PFSK-1 (cell line): Measurements from ENCODE around the gene GGNBP2.

Source experiments
- FOXP2 ChIP-seq: optimal IDR thresholded peaks from 2 replicates; pipeline ENCODE3; 2011; ENCODE audit warnings: borderline replicate concordance, control low read depth, inconsistent platforms; ENCODE audit not compliant: insufficient read depth; ENCODE audit errors: extremely low read length, extremely low read depth
- POLR2AphosphoS5 ChIP-seq: IDR thresholded peaks from 2 replicates; pipeline ENCODE4 v1.6.1; 2012; ENCODE audit warnings: low read depth, mild to moderate bottlenecking, control low read depth, low read length, moderate library complexity
- SIN3A ChIP-seq: IDR thresholded peaks from 2 replicates; pipeline ENCODE4 v1.6.1; 2012; ENCODE audit warnings: mild to moderate bottlenecking, low read length, moderate library complexity, borderline replicate concordance; ENCODE audit not compliant: insufficient read depth
- TAF1 ChIP-seq: IDR thresholded peaks from 2 replicates; pipeline ENCODE4 v1.6.1; 2012; ENCODE audit warnings: low read length, control low read depth, borderline replicate concordance; ENCODE audit not compliant: insufficient read depth
- TF ChIP-seq, protein P1 (sequence below), 2 experiments: IDR thresholded peaks; 2 replicates each; pipeline versions ENCODE4 v1.6.1 to v1.8.0; 2011 to 2012; ENCODE audit warnings: low read depth in 2 of 2, low read length in 2 of 2, control low read depth in 1 of 2, inconsistent platforms in 1 of 2, mild to moderate bottlenecking in 1 of 2, moderate library complexity in 1 of 2; ENCODE audit not compliant: insufficient read depth in 1 of 2

Gene GGNBP2

DNA sequence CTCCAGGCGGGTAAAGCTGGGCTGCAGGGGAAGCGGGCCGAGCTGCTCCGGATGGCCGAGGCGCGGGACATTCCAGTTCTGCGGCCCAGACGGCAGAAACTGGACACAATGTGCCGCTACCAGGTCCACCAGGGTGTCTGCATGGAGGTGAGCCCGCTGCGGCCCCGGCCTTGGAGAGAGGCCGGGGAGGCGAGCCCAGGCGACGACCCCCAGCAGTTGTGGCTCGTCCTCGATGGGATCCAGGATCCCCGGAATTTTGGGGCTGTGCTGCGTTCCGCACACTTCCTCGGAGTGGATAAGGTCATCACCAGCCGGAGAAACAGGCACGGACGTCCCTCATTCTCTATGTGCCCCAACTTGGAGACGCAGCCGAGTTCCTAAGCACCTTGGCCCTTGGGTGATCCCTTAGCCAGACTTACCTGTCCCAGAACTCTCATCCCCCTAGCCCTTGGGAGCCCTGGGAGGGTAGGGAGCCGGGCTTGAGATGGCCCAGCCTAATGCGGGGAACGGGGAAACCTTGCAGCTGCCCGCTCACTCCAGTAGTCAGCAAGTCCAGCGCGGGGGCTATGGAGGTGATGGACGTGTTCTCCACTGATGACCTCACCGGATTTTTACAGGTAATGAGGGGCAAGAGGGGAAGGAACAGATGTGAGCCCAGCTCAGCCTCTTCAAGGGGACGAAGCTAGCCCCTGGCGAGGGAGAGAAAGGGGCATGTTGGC lies 57.5 kb downstream of the GGNBP2 start:
- no peak for TF ChIP-seq SIN3A
- TF ChIP-seq, protein P1, sequence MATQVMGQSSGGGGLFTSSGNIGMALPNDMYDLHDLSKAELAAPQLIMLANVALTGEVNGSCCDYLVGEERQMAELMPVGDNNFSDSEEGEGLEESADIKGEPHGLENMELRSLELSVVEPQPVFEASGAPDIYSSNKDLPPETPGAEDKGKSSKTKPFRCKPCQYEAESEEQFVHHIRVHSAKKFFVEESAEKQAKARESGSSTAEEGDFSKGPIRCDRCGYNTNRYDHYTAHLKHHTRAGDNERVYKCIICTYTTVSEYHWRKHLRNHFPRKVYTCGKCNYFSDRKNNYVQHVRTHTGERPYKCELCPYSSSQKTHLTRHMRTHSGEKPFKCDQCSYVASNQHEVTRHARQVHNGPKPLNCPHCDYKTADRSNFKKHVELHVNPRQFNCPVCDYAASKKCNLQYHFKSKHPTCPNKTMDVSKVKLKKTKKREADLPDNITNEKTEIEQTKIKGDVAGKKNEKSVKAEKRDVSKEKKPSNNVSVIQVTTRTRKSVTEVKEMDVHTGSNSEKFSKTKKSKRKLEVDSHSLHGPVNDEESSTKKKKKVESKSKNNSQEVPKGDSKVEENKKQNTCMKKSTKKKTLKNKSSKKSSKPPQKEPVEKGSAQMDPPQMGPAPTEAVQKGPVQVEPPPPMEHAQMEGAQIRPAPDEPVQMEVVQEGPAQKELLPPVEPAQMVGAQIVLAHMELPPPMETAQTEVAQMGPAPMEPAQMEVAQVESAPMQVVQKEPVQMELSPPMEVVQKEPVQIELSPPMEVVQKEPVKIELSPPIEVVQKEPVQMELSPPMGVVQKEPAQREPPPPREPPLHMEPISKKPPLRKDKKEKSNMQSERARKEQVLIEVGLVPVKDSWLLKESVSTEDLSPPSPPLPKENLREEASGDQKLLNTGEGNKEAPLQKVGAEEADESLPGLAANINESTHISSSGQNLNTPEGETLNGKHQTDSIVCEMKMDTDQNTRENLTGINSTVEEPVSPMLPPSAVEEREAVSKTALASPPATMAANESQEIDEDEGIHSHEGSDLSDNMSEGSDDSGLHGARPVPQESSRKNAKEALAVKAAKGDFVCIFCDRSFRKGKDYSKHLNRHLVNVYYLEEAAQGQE (IDR thresholded peaks at IDR 0.05; ENCODE audit: insufficient read depth in 1 of 2, low read depth in 2 of 2, low read length in 2 of 2): no peak

DNA sequence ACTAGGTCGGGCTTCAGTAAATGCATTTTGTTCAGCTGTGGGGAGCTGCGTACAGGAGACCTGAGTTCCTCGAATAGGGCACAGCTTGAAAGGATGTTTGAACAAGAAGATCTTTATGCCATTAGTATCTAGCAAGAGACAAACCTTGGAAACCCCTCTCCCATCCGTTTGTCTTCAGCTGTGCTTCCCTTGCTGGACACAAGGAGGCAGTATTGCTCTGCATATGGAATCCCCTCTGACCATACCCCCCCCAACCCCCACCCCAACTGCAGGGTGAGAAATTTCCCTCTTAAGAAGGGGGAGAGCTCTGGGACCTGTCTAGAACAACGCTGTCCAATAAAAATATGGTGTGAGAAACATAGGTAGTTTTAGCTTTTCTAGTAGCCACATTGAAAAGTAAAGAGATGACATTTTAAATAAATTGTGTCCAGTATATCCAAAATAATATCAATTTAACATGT lies 58.2 kb downstream of the GGNBP2 start:
- TF ChIP-seq POLR2AphosphoS5: no peak; the same call in 1 of the 2 replicates
- TF ChIP-seq, protein P1 (IDR thresholded peaks at IDR 0.05; ENCODE audit: insufficient read depth in 1 of 2, low read depth in 2 of 2, low read length in 2 of 2): no peak
- no peak for TF ChIP-seq FOXP2
- TF ChIP-seq TAF1: no peak
- no peak for TF ChIP-seq SIN3A

DNA sequence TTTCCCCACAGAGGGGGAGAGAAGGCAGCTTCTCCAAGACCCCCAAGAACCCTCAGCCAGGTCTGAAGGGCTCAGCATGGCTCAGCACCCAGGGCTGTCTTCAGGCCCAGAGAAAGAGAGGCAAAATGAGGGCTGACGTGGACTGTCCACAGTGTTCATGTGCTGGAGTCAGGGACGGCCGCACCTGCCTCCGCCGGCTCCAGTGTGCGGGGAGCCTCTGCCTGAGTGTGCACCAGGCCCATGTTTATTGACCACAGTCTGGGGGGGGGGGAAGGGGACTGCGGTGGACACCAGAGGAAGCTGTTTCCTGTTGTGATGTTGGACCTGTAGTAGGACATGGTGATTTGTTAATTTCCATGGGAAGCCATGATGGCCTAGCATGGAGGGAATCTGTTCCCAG lies 63.6 kb downstream of the GGNBP2 start:
- TF ChIP-seq, protein P1 (IDR thresholded peaks at IDR 0.05; ENCODE audit: insufficient read depth in 1 of 2, low read depth in 2 of 2, low read length in 2 of 2): no peak
- TF ChIP-seq FOXP2 (no peak), TAF1 (no peak), POLR2AphosphoS5 (no peak), SIN3A (no peak)

DNA sequence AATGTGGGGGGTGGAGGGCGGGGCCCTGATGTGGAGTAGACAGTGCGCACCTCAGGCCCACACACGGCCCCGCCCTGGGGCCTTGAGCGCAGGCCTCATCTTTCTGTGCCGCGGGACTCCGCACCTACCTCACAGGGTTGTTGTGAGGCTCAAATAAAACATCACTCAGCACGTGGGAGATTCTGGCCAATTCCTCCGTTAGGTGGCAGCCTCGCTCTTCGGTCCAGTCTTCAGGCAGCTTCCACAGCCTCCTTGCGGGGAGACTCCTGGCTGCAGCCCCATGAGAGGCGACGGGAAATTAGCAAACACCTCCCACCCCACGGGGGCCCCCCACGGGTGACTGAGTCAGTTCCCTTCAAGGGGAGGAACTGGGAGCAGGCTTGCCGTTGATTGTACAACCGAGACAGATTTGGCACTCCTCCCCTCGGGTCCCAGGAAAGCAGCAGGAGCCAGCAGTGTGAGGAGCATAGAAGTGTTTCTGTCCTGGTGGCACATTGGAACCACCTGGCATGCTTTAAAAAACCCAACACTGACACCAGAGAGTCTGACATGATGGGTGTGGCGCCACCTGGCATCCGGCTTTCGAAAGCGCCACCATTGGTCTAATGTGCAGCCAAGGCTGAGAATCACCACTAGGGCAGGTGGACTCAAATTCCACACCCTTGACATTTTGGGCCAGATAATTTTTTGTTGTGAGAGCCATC lies 64.2 kb downstream of the GGNBP2 start:
- TF ChIP-seq SIN3A: no peak
- no peak for TF ChIP-seq FOXP2
- no peak for TF ChIP-seq TAF1
- TF ChIP-seq POLR2AphosphoS5: no peak
- TF ChIP-seq, protein P1 (IDR thresholded peaks at IDR 0.05; ENCODE audit: insufficient read depth in 1 of 2, low read depth in 2 of 2, low read length in 2 of 2): no peak
